GM18526 (cell line): ENCODE measurements around the gene AQP2.

ENCODE experiments used
- POLR2A ChIP-seq: IDR thresholded peaks from 3 replicates; pipeline ENCODE4 v1.6.1; 2011; ENCODE audit not compliant: insufficient read length; ENCODE audit errors: extremely low read depth

The AQP2 gene

DNA sequence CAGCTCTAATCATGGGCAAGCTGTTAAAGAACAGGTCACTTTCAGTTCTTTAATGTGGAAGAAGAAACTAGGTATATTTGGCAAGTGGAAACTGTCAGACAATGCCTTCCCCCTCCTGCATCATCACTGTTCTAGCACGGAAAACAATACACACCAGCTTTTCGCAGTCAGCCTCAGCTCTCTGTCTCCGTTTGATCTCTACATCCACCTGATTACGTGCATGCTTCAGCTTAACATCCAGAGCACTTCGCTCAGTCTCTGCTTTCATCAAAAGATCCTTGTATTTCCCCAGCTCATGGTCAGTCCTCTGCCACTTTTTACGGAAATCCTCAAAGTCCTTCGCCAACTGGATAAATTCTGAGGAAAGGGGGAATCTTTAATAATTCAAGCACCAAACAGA is 55.7 kb downstream of the AQP2 start:
- no peak for TF ChIP-seq POLR2A

DNA sequence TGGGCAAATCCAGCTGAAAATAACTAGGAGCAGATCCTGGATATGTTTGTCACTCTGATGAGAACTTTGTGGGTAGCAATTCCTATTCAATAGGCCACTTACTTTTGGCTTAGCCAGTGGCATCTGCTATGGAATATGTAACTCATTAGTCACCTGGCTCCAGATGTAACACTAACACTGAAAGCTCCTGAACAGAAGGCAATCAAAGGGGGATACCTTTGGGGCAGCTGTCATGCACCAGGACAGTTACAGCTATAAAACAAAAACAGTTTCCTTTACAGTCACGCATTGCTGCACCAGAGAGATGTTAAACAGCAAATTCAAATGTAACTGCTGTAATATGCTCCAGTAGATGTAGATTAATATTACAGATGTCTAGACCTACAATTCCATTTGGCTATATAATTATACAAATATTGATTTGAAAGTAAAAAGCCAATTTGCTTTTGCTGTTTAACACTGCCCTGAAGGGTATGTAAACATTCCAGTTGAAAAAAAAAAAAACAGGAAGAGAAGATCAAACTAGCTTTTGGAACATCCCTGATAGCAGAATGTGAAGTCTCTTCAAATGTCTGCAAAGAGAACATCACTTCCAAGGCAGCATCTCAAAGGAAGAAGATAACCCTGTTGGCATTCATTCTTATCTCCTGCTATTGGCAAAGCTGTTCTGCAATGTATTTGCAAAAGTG is 56.4 kb downstream of the AQP2 start:
- no peak for TF ChIP-seq POLR2A
